IPS-11a (cell line): ENCODE measurements around the gene RNF225.
"Not testable (repeated sequence)": the region's sequence is repeated elsewhere in the genome, so short reads cannot be mapped to it uniquely, and the experiment has no call there.

Source experiments
- H3K4me3 ChIP-seq: one replicate; pipeline ENCODE4 v1.5.1; 2013; ENCODE audit warnings: low read depth, low read length, control low read depth

The RNF225 gene

DNA sequence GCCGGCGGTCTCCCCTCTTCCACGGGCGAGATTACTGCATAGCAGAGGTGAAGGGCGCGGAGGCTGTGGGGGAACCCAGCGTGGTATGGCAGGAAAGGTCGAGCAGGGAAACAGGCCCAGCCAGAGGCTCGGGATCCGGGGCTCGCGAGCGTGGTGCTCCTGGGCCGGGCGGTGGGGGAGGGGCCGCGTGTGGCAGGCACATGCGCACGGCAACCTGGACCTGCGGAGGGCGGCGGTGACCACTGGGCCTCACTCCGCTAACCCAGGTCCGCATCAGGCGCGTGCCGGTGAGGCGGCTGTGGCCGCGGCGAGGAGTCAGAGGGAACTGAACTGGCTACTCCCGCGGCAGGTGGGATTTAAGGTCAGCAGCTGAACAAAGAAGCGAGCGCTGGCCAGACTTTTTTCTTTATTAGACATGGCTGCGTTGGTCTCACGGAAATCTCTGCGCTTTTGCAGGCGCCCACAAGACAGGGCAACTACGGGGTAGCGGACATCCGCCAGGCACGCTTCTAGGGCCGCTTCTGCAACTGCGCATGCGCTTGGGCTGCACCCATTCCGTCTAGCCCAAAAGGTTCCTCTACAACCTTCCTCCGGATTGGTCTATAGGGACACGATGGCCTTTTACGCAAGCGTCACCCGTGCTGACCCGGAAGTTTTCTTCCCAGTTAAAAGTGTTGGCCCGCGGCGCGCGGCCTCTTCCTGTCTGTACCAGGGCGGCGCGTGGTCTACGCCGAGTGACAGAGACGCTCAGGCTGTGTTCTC is 8.7 kb upstream of the RNF225 start, which contains the start of gene RPS5:
Gene RPS5, plus strand, starts transcription at position 694 of the 762 bp plus-strand sequence. CDS start 869 bp downstream, outside the sequence.
- peak within 1 kb of the TSS; percentile 89 for H3K4me3 ChIP-seq

DNA sequence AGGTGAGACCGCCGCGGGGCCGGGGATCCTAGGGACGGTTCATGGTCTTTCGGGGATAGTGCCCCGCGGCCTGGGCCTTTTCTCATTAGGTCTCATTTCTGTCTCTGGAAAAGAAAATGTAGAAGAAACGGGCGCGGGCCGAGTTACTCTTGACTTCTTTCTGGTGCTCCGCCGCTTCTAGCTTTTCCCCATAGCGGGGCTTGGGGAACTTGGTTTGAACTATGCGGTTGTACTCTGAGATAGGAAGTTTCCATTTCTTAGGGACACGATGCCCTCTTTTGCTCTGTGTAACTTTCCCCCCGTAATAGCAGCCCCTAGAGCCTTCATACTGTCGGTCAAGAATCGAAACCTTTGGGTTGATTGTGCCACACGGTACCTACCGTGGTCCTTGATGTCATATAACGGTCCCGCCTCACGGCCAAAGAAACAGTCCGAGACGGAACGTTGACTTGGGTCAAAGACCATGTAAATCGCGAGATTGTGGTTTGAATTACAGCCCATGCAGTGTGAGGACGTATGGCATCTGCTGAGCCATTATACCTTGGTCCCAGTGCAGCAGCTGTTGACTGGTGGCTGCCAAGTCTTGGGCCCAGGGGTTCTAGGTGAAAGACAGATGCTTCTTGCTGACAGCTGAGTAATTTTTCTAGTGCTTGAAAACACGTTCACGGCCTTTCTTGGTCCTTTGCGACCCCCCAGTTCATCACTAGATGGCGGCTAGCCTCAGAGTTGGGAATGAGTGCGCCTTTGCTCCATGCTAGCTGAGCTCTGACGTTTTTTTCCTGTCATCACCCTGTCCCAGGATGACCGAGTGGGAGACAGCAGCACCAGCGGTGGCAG is 7.9 kb upstream of the RNF225 start:
- H3K4me3 ChIP-seq = peak overlapping the region; percentile 89

DNA sequence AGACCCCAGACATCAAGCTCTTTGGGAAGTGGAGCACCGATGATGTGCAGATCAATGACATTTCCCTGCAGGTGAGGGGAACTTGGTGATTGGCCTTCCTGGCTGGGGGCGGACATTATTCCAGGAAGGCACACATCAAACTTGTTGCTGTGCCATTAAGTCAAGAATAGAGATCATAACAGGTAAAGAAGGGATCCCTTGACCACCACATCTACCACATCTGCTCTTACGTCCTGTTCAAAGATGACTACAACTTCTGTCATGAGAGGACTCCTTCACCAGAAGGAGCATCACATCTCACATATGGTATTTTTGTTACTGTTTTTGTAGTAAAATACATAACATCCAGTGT is 7.3 kb upstream of the RNF225 start:
- H3K4me3 ChIP-seq = peak overlapping the region; percentile 89

GRCh38 chr19:58392945-58393724 is 2.3 kb upstream of the RNF225 start:
- H3K4me3 ChIP-seq = no peak overlapping the region

GRCh38 chr19:58393725-58394033 is 1.8 kb upstream of the RNF225 start:
- H3K4me3 ChIP-seq = no peak overlapping the region

- no peak overlapping the region for H3K4me3 ChIP-seq
Measured at GRCh38 chr19:58394821-58395219, 636 bp upstream of the RNF225 start.

- H3K4me3 ChIP-seq = peak overlapping the region; percentile 25
Measured at GRCh38 chr19:58395979-58396627, 647 bp downstream of the RNF225 start.

GRCh38 chr19:58396691-58397532 is 1.5 kb downstream of the RNF225 start:
- H3K4me3 ChIP-seq = peak overlapping the region; percentile 25

GRCh38 chr19:58397533-58398037 is 2.1 kb downstream of the RNF225 start:
- H3K4me3 ChIP-seq = no peak overlapping the region

DNA sequence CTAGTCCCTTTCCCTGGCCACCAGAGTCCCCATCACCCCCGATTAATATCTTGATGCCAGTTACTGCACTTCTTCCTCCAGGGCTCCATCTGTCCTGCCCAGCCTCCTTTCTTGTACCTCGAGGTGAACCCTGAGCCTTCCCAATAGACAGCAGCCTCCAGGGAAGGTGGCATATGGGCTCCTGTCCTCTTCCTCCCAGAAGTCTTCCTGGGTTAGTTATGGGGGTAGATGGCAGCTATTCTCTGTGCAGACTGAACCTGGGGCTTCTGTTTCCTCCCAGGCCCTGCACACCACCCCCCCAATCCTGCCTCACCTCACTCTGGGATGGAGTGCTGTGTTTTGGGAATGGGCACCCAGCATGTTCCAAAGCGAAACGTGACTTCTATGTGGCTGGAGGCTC is 2.6 kb downstream of the RNF225 start:
- H3K4me3 ChIP-seq = no peak overlapping the region

DNA sequence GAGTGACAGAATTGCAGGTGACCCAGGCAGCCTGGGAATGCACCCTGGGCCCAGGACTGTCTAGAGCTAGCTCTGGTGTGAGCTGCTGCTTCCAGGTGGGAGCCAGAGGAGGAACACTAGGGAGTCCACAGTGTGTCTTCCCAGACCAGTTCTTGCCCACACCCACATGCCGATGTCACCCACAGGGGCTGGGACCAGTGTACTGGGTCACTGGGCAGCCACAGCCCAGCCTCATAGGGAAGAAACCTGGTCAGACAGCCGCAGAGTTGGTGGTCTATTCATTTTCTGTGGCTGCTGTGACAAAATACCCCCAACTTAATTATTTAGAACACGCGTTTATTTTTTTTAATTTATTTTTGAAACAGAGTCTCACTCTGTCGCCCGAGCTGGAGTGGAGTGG is 3.1 kb downstream of the RNF225 start:
- H3K4me3 ChIP-seq = no peak overlapping the region

- no peak overlapping the region for H3K4me3 ChIP-seq
Measured at GRCh38 chr19:58399903-58400302, 4.4 kb downstream of the RNF225 start.

- peak overlapping the region; percentile 39 for H3K4me3 ChIP-seq
Measured at GRCh38 chr19:58400316-58400915, 5.0 kb downstream of the RNF225 start.

GRCh38 chr19:58400916-58401839 is 5.7 kb downstream of the RNF225 start:
- H3K4me3 ChIP-seq = peak overlapping the region; percentile 66

DNA sequence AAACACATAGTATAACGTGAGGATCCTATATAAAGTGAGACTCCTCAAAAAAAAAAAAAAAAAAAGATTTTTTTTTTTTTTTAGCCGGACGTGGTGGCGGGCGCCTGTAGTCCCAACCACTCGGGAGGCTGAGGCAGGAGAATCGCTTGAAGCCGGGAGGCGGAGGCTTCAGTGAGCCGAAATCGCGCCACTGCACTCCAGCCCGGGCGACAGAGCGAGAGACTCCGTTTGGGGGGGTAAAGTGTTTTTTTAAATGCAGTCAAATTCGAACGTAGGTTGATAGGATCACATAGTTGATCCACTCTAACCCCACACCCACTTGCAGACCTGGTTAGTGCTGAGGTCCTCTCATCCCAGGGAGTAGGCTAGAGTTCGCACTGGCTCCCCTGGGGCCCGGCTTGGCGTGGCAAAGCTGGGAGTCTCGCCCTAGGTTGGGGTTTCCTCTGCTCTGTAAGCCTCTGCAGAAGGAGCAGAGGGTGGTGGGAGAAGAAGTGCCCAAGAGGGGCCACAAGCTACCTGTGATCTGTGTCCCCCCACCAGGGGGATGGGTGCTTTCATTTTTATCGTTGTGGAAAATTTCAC is 6.5 kb downstream of the RNF225 start:
- H3K4me3 ChIP-seq = peak overlapping the region; percentile 66

- H3K4me3 ChIP-seq = not testable (repeated sequence)
Measured at GRCh38 chr19:58403920-58404478, 8.5 kb downstream of the RNF225 start.

- H3K4me3 ChIP-seq = peak overlapping the region; percentile 92
Measured at GRCh38 chr19:58406818-58407657, 11.6 kb downstream of the RNF225 start.
